ENCODE data around the gene PRICKLE1. TPM values are rescaled to one million over a fixed set of nuclear protein-coding genes. Genes with fewer than 3 reads are reported as not detected.

The PRICKLE1 gene
- total RNA-seq, 1 donor from 2014 or later, result 18.8 TPM

DNA sequence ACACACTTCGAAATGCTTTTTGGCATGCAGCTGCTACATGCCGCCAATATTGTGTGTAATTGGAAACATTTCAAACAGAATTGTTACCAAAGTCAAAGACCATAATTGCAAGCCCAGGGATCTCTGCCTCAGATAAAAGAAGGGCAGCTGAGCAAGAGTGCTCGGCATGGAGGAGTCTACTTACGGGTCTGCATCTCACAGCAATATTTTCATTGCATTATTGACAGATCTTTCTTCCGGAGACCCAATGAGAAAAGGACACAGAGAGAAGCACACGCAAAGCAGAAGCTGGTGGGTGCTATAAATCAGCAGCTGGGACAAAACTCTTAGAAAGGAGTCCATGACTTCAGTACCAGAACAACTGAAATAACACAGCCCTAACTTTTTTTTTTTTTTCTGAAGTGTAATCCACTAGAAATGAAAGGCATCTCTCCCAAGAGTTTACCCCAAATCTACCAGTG is 4.9 kb downstream of the PRICKLE1 start:
- Histone ChIP-seq H3K27ac (no peak overlapping the region), H3K36me3 (no peaks in the 10 kb centered on the region), H3K9me3 (no peaks in the 10 kb centered on the region), H3K4me1 (peaks cover 33% of the 10 kb centered on the region), H3K27me3 (ENCODE audit: low read depth) (peaks cover 3% of the 10 kb centered on the region), H3K4me3 (no peak overlapping the region)
- no peak for ATAC-seq
- intact Hi-C loops (cut with DNase I), result no loop called here
- DNase-seq, result no peak
- no peak for TF ChIP-seq CTCF (IDR thresholded peaks at IDR 0.05)

- Histone ChIP-seq H3K27ac (no peak overlapping the region), H3K9me3 (no peaks in the 10 kb centered on the region), H3K36me3 (no peaks in the 10 kb centered on the region), H3K27me3 (ENCODE audit: low read depth) (no peaks in the 10 kb centered on the region), H3K4me3 (no peak overlapping the region), H3K4me1 (peaks cover 48% of the 10 kb centered on the region)
- TF ChIP-seq CTCF (IDR thresholded peaks at IDR 0.05), result no peak
- DNase-seq (no peak), ATAC-seq (no peak)
- intact Hi-C loops (cut with DNase I), result no loop called here
Observed at GRCh38 chr12:42583016-42583415, 6.5 kb downstream of the PRICKLE1 start.

GRCh38 chr12:42582498-42582897 is 7.0 kb downstream of the PRICKLE1 start:
- no peaks in the 10 kb centered on the region for H3K27me3 ChIP-seq (ENCODE audit: low read depth)
- ATAC-seq (no peak), DNase-seq (no peak)
- H3K4me3 ChIP-seq, result no peak overlapping the region
- H3K4me1 ChIP-seq, result peaks cover 48% of the 10 kb centered on the region
- H3K9me3 ChIP-seq, result no peaks in the 10 kb centered on the region
- intact Hi-C loops (cut with DNase I), result no loop called here
- H3K36me3 ChIP-seq, result no peaks in the 10 kb centered on the region
- no peak for TF ChIP-seq CTCF (IDR thresholded peaks at IDR 0.05)
- H3K27ac ChIP-seq, result no peak overlapping the region

DNA sequence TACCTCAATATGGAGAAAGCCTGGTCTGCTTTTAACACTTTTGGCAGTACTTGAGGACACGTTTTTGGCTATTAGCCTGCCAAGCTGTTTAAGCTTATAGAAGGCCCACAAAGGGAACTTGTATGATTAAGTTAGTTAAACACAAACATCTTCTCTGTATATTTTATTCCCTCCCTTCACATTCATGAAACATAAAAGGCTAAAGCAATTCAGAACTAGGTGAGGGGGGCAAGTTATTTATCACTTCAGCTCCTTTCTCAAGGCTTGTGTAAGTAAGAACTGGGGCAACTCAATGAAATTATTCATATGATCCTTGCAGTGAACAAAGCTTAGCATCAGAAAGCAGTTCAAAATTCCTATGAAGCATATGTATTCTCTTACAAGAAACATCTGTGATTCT is 7.5 kb downstream of the PRICKLE1 start:
- TF ChIP-seq CTCF (IDR thresholded peaks at IDR 0.05), result no peak
- H3K36me3 ChIP-seq, result no peaks in the 10 kb centered on the region
- no peaks in the 10 kb centered on the region for H3K9me3 ChIP-seq
- intact Hi-C loops (cut with DNase I), result no loop called here
- H3K4me1 ChIP-seq, result peaks cover 46% of the 10 kb centered on the region
- H3K27me3 ChIP-seq (ENCODE audit: low read depth), result no peaks in the 10 kb centered on the region
- H3K27ac ChIP-seq, result no peak overlapping the region
- no peak overlapping the region for H3K4me3 ChIP-seq
- ATAC-seq (no peak), DNase-seq (no peak)

- DNase-seq (no peak), ATAC-seq (no peak)
- H3K27ac ChIP-seq, result no peak overlapping the region
- no peak overlapping the region for H3K4me3 ChIP-seq
- intact Hi-C loops (cut with DNase I), result no loop called here
- peaks cover 46% of the 10 kb centered on the region for H3K4me1 ChIP-seq
- TF ChIP-seq CTCF (IDR thresholded peaks at IDR 0.05), result no peak
- H3K27me3 ChIP-seq (ENCODE audit: low read depth), result no peaks in the 10 kb centered on the region
- H3K9me3 ChIP-seq, result no peaks in the 10 kb centered on the region
- no peaks in the 10 kb centered on the region for H3K36me3 ChIP-seq
Observed at GRCh38 chr12:42576374-42576773, 13.2 kb downstream of the PRICKLE1 start.

GRCh38 chr12:42575717-42576116 is 13.8 kb downstream of the PRICKLE1 start:
- peaks cover 46% of the 10 kb centered on the region for H3K4me1 ChIP-seq
- no peaks in the 10 kb centered on the region for H3K36me3 ChIP-seq
- intact Hi-C loops (cut with DNase I), result no loop called here
- H3K27ac ChIP-seq, result peak overlapping the region; percentile 57
- no peak for TF ChIP-seq CTCF (IDR thresholded peaks at IDR 0.05)
- DNase-seq (no peak), ATAC-seq (peak; percentile 83 to 84)
- no peaks in the 10 kb centered on the region for H3K9me3 ChIP-seq
- no peak overlapping the region for H3K4me3 ChIP-seq
- H3K27me3 ChIP-seq (ENCODE audit: low read depth), result no peaks in the 10 kb centered on the region

Measured in lower lobe of right lung (tissue), 2 donors.